GM18526 (cell line): ENCODE results near the gene PRDM16.

Experiments used
- POLR2A ChIP-seq: IDR thresholded peaks from 3 replicates; pipeline ENCODE4 v1.6.1; 2011; ENCODE audit not compliant: insufficient read length; ENCODE audit errors: extremely low read depth

The PRDM16 gene

GRCh38 chr1:3479511-3480368, 410.7 kb downstream of the PRDM16 start:
- TF ChIP-seq POLR2A = no peak

GRCh38 chr1:3480369-3480719, 411.3 kb downstream of the PRDM16 start:
- no peak for TF ChIP-seq POLR2A

GRCh38 chr1:3481046-3481445, 412.0 kb downstream of the PRDM16 start:
- no peak for TF ChIP-seq POLR2A

GRCh38 chr1:3481836-3482375, 412.9 kb downstream of the PRDM16 start:
- TF ChIP-seq POLR2A = no peak

GRCh38 chr1:3482378-3482849, 413.4 kb downstream of the PRDM16 start:
- no peak for TF ChIP-seq POLR2A

GRCh38 chr1:3483380-3483779, 414.4 kb downstream of the PRDM16 start:
- TF ChIP-seq POLR2A = no peak

- no peak for TF ChIP-seq POLR2A
Measured at GRCh38 chr1:3483801-3484444, 414.9 kb downstream of the PRDM16 start.

- TF ChIP-seq POLR2A = no peak
Measured at GRCh38 chr1:3485016-3485415, 416.0 kb downstream of the PRDM16 start.
